Type B pancreatic cell (in vitro differentiated cells): ENCODE results near the gene OLFML3. TPM values are rescaled to one million over a fixed set of nuclear protein-coding genes. Genes with fewer than 3 reads are reported as not detected.

Experiments
- DNase-seq: peaks from one replicate; pipeline ENCODE4 v3.0.0; 2021; ENCODE audit warnings: mixed read lengths; ENCODE audit not compliant: unreplicated experiment; ENCODE audit errors: extremely low spot score
- H3K27ac Mint-ChIP-seq: 2 replicates; pipeline ENCODE4 v1.8.0; 2021; ENCODE audit warnings: mild to moderate bottlenecking, mixed read lengths
- H3K27me3 Mint-ChIP-seq: 2 replicates; pipeline ENCODE4 v1.8.0; 2021; ENCODE audit warnings: mixed read lengths
- H3K36me3 Mint-ChIP-seq: 2 replicates; pipeline ENCODE4 v1.8.0; 2021; ENCODE audit warnings: mixed read lengths
- H3K4me1 Mint-ChIP-seq: one replicate; pipeline ENCODE4 v1.8.0; 2021; ENCODE audit warnings: mixed read lengths; ENCODE audit not compliant: unreplicated experiment
- H3K4me3 Mint-ChIP-seq: 2 replicates; pipeline ENCODE4 v1.8.0; 2021; ENCODE audit warnings: mild to moderate bottlenecking, mixed read lengths
- H3K9me3 Mint-ChIP-seq: 2 replicates; pipeline ENCODE4 v1.8.0; 2021; ENCODE audit warnings: mixed read lengths
- total RNA-seq: library from RNA; stranded (reverse); gene quantifications from 2 replicates; pipeline ENCODE4 v1.2.1, GENCODE V29; 2021; ENCODE audit warnings: low replicate concordance
- TF ChIP-seq, protein P1 (sequence below): fragments of 200-600 bp; sonication (generic); conservative IDR thresholded peaks from 2 replicates; pipeline ENCODE4 v1.5.0; 2021; ENCODE audit warnings: antibody characterized with exemption, mild to moderate bottlenecking

Gene OLFML3
- total RNA-seq, 1 donor from 2014 or later = 30.5 TPM

DNA sequence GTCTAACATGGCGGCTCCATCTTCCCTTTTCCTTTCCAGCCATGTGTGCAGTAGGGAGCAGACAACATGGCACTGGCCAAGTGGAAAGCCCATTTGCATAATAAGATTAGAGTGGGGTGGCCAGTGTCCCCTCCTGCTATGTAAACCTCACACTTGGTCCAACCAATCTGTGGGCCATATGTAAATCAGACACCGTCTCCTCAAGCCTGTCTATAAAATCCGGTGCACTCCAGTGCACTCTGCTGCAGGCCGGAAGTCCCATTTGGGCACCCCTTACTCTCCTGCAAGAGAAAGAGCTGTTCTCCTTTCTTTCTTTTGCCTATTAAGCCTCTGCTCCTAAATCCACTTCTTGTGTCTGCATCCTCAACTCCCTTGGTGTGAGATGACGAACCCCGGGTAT is 44.1 kb downstream of the OLFML3 start:
- no peak for DNase-seq
- no peaks in the 10 kb centered on the region for H3K36me3 Mint-ChIP-seq
- no peaks in the 10 kb centered on the region for H3K9me3 Mint-ChIP-seq
- H3K27ac Mint-ChIP-seq = no peak overlapping the region
- no peaks in the 10 kb centered on the region for H3K27me3 Mint-ChIP-seq
- peaks cover 36% of the 10 kb centered on the region for H3K4me1 Mint-ChIP-seq
- no peak overlapping the region for H3K4me3 Mint-ChIP-seq
- TF ChIP-seq, protein P1, sequence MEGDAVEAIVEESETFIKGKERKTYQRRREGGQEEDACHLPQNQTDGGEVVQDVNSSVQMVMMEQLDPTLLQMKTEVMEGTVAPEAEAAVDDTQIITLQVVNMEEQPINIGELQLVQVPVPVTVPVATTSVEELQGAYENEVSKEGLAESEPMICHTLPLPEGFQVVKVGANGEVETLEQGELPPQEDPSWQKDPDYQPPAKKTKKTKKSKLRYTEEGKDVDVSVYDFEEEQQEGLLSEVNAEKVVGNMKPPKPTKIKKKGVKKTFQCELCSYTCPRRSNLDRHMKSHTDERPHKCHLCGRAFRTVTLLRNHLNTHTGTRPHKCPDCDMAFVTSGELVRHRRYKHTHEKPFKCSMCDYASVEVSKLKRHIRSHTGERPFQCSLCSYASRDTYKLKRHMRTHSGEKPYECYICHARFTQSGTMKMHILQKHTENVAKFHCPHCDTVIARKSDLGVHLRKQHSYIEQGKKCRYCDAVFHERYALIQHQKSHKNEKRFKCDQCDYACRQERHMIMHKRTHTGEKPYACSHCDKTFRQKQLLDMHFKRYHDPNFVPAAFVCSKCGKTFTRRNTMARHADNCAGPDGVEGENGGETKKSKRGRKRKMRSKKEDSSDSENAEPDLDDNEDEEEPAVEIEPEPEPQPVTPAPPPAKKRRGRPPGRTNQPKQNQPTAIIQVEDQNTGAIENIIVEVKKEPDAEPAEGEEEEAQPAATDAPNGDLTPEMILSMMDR = no peak

DNA sequence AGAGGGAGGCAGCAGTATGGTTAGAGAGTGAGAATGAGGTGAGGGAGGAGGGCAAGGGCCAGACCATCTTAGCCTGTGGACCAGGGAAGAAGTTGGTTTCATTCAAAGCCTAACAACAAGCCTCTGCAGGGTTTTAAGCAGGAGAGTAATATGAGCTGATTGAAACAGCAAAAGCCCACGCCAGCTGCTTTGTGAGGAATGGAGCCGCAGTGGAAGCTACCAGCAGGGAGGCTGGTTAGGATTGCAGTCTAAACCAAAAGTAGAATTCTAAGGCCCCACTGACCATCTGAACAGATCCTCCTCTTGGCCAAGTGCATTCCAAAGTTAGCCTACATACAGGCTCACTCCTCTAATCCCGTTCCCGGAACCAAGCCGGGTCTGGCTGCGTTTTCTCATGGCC is 44.8 kb downstream of the OLFML3 start:
- TF ChIP-seq, protein P1 = no peak
- Mint-ChIP-seq H3K4me1 (peaks cover 36% of the 10 kb centered on the region), H3K36me3 (no peaks in the 10 kb centered on the region), H3K4me3 (peak overlapping the region; percentile 3), H3K27me3 (no peaks in the 10 kb centered on the region), H3K9me3 (no peaks in the 10 kb centered on the region), H3K27ac (no peak overlapping the region)
- no peak for DNase-seq

DNA sequence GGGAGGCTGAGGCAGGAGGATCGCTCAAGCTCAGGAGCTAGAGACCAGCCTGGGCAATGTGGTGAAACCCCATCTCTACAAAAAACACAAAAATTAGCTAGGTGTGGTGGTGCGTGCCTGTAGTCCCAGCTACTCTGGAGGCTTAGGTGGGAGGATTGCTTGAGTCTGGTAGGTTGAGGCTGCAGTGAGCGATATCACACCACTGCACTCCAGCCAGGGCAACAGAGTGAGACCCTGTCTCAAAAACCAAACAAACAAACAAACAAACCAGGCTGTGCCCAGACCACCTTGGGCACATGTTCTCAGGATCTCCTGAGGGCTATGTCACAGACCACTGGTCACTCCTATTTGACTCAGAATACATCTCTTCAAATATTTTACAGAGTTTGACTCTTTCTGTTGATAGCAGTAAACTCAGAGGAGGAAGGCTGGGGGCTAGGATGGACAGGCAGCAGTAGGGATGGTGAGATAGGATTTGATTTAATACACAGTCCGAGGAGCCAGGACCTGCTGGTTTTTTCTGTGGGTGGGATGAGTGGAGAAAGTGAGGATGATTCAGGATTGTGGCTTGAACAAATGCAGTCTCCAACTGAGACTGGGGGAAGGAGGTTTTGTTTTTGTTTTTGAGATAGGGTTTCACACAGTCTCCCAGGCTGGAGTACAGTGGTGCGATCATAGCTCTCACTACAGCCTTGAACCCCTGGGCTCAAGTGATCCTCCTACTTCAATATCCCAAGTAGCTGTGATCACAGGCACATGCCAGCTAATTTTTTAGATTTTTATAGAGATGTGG is 46.5 kb downstream of the OLFML3 start:
- Mint-ChIP-seq H3K4me1 (peaks cover 31% of the 10 kb centered on the region), H3K27me3 (no peaks in the 10 kb centered on the region), H3K9me3 (no peaks in the 10 kb centered on the region), H3K4me3 (no peak overlapping the region), H3K27ac (no peak overlapping the region), H3K36me3 (no peaks in the 10 kb centered on the region)
- no peak for DNase-seq
- TF ChIP-seq, protein P1 = no peak

DNA sequence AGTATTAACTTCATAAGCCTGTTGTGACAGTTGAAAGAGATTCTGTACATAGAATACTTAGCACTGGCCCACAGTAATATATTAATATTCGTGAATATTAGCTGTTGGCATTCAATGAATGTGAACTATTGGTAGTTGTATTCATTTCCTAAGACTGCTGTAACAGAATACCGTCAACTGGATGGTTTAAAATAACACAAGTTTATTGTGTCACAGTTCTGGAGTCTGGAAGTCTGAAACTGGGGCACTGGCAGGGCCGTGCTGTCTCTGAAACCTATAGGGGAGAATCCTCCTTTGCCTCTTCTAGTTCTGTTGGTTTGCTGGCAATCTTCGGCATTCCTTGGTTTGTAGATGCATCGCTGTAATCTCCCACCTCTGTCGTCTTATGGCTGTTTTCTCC is 47.5 kb downstream of the OLFML3 start:
- Mint-ChIP-seq H3K27ac (no peak overlapping the region), H3K36me3 (no peaks in the 10 kb centered on the region), H3K4me1 (peaks cover 22% of the 10 kb centered on the region), H3K4me3 (no peak overlapping the region), H3K9me3 (no peaks in the 10 kb centered on the region), H3K27me3 (no peaks in the 10 kb centered on the region)
- no peak for DNase-seq
- TF ChIP-seq, protein P1 = no peak

Other genes with a start within 250 kb of the OLFML3 start
- gene PHTF1, start 220.0 kb upstream of the OLFML3 start, total RNA-seq = 17.7 and 27.1 TPM in 2 replicates
- 18.8 and 21.2 TPM in 2 replicates for gene RSBN1, start 167.0 kb upstream of the OLFML3 start, total RNA-seq
- gene PTPN22, start 107.8 kb upstream of the OLFML3 start, total RNA-seq = not detected in 2 replicates
- gene BCL2L15, start 91.9 kb upstream of the OLFML3 start, total RNA-seq = 1.2 TPM in 2 replicates
- 13.5 and 22.4 TPM in 2 replicates for gene AP4B1, start 74.7 kb upstream of the OLFML3 start, total RNA-seq
- gene DCLRE1B, start 74.1 kb upstream of the OLFML3 start, total RNA-seq = 5.7 and 16.0 TPM in 2 replicates
- 49.9 and 62.0 TPM in 2 replicates for gene HIPK1, start 50.1 kb upstream of the OLFML3 start, total RNA-seq
- 1.1 and 3.0 TPM in 2 replicates for gene SYT6, start 174.4 kb downstream of the OLFML3 start, total RNA-seq